ENCODE data around the gene DDX28. TPM values are rescaled to one million over a fixed set of nuclear protein-coding genes. Genes with fewer than 3 reads are reported as not detected.

DDX28 gene
- total and polyA plus RNA-seq, 10 of the 15 experiments (the other 5 are each of a cell fraction or from before 2014, with no cell fraction given), result 3.6 to 40.4 (median 20.0) TPM

GRCh38 chr16:68046106-68046505 lies 23.1 kb upstream of the DDX28 start:
- H3K27me3 ChIP-seq (replicated peaks in 1 of 2; ENCODE audit: control insufficient read depth in 2 of 2, insufficient read depth in 2 of 2, low read length in 1 of 2), result no peaks in the 10 kb centered on the region
- ChIA-PET CTCF (interaction anchor here (0.6 to 0.7 kb wide), 3 partner anchors 32 to 218 kb away, joined by 3 read pairs; no protein-coding TSS in a partner anchor), SMC1A (ENCODE audit: uncharacterized antibody, unreplicated experiment) (interaction anchor here (0.6 to 1.5 kb wide), 3 partner anchors 16 to 121 kb away, joined by 3 to 4 read pairs (median 3); no protein-coding TSS in a partner anchor), RAD21 (ENCODE audit: unreplicated experiment) (interaction anchor here (1.2 kb wide), 1 partner anchor 28 kb away, joined by 3 read pairs; no protein-coding TSS in a partner anchor), POLR2A (no interaction called here)
- 97% methylated on average over 7 of the region's 7 CpGs for WGBS (ENCODE audit: insufficient coverage, insufficient replicate concordance, low lambda C conversion rate, missing lambda C conversion rate)
- H4K20me1 ChIP-seq (ENCODE audit: control insufficient read depth, insufficient read depth), result no peaks in the 10 kb centered on the region
- H3K36me3 ChIP-seq (ENCODE audit: control insufficient read depth in 2 of 2, insufficient read depth in 2 of 2, low read length in 1 of 2), result peaks cover 3 to 8% of the 10 kb centered on the region in 2 experiments; a peak in 3 of 4 replicates
- DNase-seq (ENCODE audit: low read depth, low spot score) (no peak), FAIRE-seq (no peak), ATAC-seq (no peak)
- H3K4me2 ChIP-seq (ENCODE audit: control insufficient read depth, insufficient read depth), result no peak overlapping the region
- no peaks in the 10 kb centered on the region for H3K4me1 ChIP-seq (ENCODE audit: control insufficient read depth, insufficient read depth, low read length)
- H2AFZ ChIP-seq (ENCODE audit: control insufficient read depth, low read depth, low read length), result no peak overlapping the region
- no peaks in the 10 kb centered on the region for H3K9me3 ChIP-seq (replicated peaks; ENCODE audit: control insufficient read depth, insufficient read depth, low read length)
- no TSS peak for BruUV-seq (replicated peaks)
- no peak overlapping the region for H3K4me3 ChIP-seq
- in situ Hi-C loops (cut with MboI), result no loop called here
- no peaks in the 10 kb centered on the region; the same call in 1 of the 2 replicates for H3K79me2 ChIP-seq (ENCODE audit: control insufficient read depth, insufficient read depth, low read length)
- no peak overlapping the region for H3K27ac ChIP-seq (ENCODE audit: control insufficient read depth, insufficient read depth)
- TF ChIP-seq MYB (IDR thresholded peaks at IDR 0.05; ENCODE audit: borderline replicate concordance, low read depth, low read length), result no peak
- H3K9ac ChIP-seq (ENCODE audit: control insufficient read depth, insufficient read depth, low read length), result no peak overlapping the region
- intact Hi-C loops (cut with micrococcal nuclease; ENCODE audit: unreplicated experiment), result no loop called here

- intact Hi-C loops (cut with micrococcal nuclease; ENCODE audit: unreplicated experiment) (loop anchor here (2.0 to 5.0 kb wide), 3 partner anchors 73 to 159 kb away; partner anchors contain the start of genes PSMB10 and SLC12A4), in situ Hi-C loops (cut with MboI) (loop anchor here (5.0 kb wide), 2 partner anchors 164 to 224 kb away; no protein-coding TSS in a partner anchor)
- Histone ChIP-seq H2AFZ (ENCODE audit: control insufficient read depth, low read depth, low read length) (no peak overlapping the region), H4K20me1 (ENCODE audit: control insufficient read depth, insufficient read depth) (no peaks in the 10 kb centered on the region), H3K27me3 (replicated peaks in 1 of 2; ENCODE audit: control insufficient read depth in 2 of 2, insufficient read depth in 2 of 2, low read length in 1 of 2) (no peaks in the 10 kb centered on the region), H3K4me3 (no peak overlapping the region), H3K9ac (ENCODE audit: control insufficient read depth, insufficient read depth, low read length) (no peak overlapping the region), H3K79me2 (ENCODE audit: control insufficient read depth, insufficient read depth, low read length) (no peaks in the 10 kb centered on the region; the same call in 1 of the 2 replicates), H3K9me3 (replicated peaks; ENCODE audit: control insufficient read depth, insufficient read depth, low read length) (no peaks in the 10 kb centered on the region), H3K27ac (ENCODE audit: control insufficient read depth, insufficient read depth) (no peak overlapping the region), H3K4me1 (ENCODE audit: control insufficient read depth, insufficient read depth, low read length) (peaks cover 17% of the 10 kb centered on the region), H3K36me3 (ENCODE audit: control insufficient read depth in 2 of 2, insufficient read depth in 2 of 2, low read length in 1 of 2) (peaks cover 0 to 1% of the 10 kb centered on the region in 2 experiments; a peak in 2 of 4 replicates), H3K4me2 (ENCODE audit: control insufficient read depth, insufficient read depth) (no peak overlapping the region)
- SMC1A ChIA-PET (ENCODE audit: uncharacterized antibody, unreplicated experiment), result interaction anchor here (1.1 to 2.1 kb wide), 4 partner anchors 10 to 157 kb away, joined by 3 to 11 read pairs (median 8); partner anchors contain the start of gene NRN1L
- ATAC-seq (no peak), DNase-seq (ENCODE audit: low read depth, low spot score) (no peak), FAIRE-seq (no peak)
- WGBS (ENCODE audit: insufficient coverage, insufficient replicate concordance, low lambda C conversion rate, missing lambda C conversion rate), result 93% methylated on average over 2 of the region's 2 CpGs
- CTCF ChIA-PET, result interaction anchor here (0.7 to 3.0 kb wide), 15 partner anchors 9 to 226 kb away, joined by 3 to 27 read pairs (median 9); partner anchors contain the start of genes LCAT, NUTF2, PSMB10 and SLC12A4
- BruUV-seq (replicated peaks), result no TSS peak
- RAD21 ChIA-PET (ENCODE audit: unreplicated experiment), result no interaction called here
- TF ChIP-seq FOXM1 (IDR thresholded peaks at IDR 0.05; ENCODE audit: low read depth, low read length), result no peak
- no peak for TF ChIP-seq DPF2 (IDR thresholded peaks at IDR 0.05)
- TF ChIP-seq SREBF1 (IDR thresholded peaks at IDR 0.05; ENCODE audit: low read length), result no peak
- peak; percentile 16; the same call in 1 of the 2 replicates for TF ChIP-seq SPI1 (IDR thresholded peaks at IDR 0.05; ENCODE audit: borderline replicate concordance, insufficient read depth, low read depth, low read length)
- TF ChIP-seq ATF2 (IDR thresholded peaks at IDR 0.05; ENCODE audit: low read length), result no peak
- TF ChIP-seq CREM (IDR thresholded peaks at IDR 0.05; ENCODE audit: low read depth), result no peak
- no peak for TF ChIP-seq SMAD1 (IDR thresholded peaks at IDR 0.05; ENCODE audit: low read depth, partially characterized antibody)
- TF ChIP-seq NR2C2 (IDR thresholded peaks at IDR 0.05; ENCODE audit: borderline replicate concordance, control insufficient read depth, insufficient read length, low read depth), result no peak
- POLR2A ChIA-PET, result interaction anchor here (0.7 kb wide), 1 partner anchor 234 kb away, joined by 4 read pairs; no protein-coding TSS in a partner anchor
Measured at GRCh38 chr16:68041783-68042182, 18.8 kb upstream of the DDX28 start.

All from GM12878 (cell line).